Testis (tissue), 2 donors: ENCODE data around the gene BCL2L1.

Source experiments
- POLR2A ChIP-seq: fragments of 450-650 bp; IDR thresholded peaks from one replicate; pipeline ENCODE4 v1.6.1; 2017; ENCODE audit warnings: antibody characterized with exemption, mild to moderate bottlenecking, moderate library complexity
- TF ChIP-seq, protein P1 (sequence below), 3 experiments: fragments of 450-650 bp in 2 of 3; fragments of 200-600 bp in 1 of 3; sonication (generic) in 1 of 3; IDR thresholded peaks; one replicate each; pipeline ENCODE4 v1.5.1; 2016 to 2019; ENCODE audit warnings: antibody characterized with exemption in 3 of 3, mild to moderate bottlenecking in 2 of 3, moderate library complexity in 1 of 3

GRCh38 chr20:31757254-31757653 is 34.6 kb upstream of the BCL2L1 start:
- TF ChIP-seq, protein P1, sequence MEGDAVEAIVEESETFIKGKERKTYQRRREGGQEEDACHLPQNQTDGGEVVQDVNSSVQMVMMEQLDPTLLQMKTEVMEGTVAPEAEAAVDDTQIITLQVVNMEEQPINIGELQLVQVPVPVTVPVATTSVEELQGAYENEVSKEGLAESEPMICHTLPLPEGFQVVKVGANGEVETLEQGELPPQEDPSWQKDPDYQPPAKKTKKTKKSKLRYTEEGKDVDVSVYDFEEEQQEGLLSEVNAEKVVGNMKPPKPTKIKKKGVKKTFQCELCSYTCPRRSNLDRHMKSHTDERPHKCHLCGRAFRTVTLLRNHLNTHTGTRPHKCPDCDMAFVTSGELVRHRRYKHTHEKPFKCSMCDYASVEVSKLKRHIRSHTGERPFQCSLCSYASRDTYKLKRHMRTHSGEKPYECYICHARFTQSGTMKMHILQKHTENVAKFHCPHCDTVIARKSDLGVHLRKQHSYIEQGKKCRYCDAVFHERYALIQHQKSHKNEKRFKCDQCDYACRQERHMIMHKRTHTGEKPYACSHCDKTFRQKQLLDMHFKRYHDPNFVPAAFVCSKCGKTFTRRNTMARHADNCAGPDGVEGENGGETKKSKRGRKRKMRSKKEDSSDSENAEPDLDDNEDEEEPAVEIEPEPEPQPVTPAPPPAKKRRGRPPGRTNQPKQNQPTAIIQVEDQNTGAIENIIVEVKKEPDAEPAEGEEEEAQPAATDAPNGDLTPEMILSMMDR (IDR thresholded peaks at IDR 0.05), result no peak
- TF ChIP-seq POLR2A, result no peak
